H1 (cell line): ENCODE measurements around the gene MMP8.

ENCODE experiments used
- SP1 ChIP-seq: IDR thresholded peaks from 2 replicates; pipeline ENCODE4 v1.6.1; 2011; ENCODE audit warnings: low read depth, low read length
- TF ChIP-seq, protein P1 (sequence below), 3 experiments: IDR thresholded peaks; 1 replicate in 2 of 3; 2 replicates in 1 of 3; pipeline versions ENCODE4 v1.5.1 to v1.6.1; 2011; ENCODE audit warnings: low read length in 3 of 3, mild to moderate bottlenecking in 3 of 3, inconsistent platforms in 2 of 3, low read depth in 1 of 3, moderate library complexity in 1 of 3; ENCODE audit not compliant: insufficient read depth in 1 of 3; ENCODE audit errors: control extremely low read depth in 1 of 3

DNA sequence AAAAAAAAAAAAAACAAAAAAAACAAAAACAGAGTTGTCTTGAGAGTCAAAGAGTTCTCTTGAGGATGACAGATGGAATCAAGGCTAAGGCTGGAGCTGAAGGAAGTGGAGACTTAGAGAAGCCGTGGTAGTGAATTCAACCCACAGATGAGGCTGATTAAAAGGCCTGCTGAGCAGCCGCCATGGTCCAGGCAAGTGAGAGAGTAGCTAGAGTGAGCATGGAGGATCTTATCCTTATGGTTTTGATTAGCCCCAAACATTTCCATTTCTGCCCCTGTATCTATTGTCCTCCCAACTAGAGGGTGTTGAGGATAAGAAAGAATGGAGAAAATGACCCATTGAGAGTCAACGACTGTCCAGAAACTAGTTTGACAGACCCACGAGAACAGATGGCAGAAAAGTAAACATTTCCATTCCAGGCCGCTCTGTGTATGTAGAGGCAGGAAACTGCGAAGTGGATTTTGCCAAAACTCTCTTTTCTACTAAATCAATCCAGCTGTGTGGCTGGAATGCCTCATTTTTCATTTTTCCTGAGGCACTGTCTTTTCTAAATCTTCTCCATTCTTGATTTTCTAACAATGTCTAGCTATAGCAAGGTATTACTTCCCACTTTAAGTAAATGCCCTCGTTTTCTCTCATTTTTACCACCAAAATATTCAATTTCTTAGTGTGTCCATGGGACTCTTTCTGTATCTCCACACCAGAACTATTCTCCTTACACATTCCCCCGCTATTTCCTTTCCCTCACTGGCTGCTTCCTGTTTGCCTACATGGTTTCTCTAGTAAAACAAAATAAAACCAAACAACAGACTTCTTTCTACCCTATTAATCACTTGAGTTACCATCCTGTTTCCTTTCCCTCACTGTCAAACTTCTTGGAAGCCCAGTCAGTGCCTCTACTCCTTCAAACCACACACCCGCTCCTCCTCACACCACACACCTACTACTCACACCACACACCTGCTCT lies 5.4 kb upstream of the MMP8 start:
- TF ChIP-seq, protein P1, sequence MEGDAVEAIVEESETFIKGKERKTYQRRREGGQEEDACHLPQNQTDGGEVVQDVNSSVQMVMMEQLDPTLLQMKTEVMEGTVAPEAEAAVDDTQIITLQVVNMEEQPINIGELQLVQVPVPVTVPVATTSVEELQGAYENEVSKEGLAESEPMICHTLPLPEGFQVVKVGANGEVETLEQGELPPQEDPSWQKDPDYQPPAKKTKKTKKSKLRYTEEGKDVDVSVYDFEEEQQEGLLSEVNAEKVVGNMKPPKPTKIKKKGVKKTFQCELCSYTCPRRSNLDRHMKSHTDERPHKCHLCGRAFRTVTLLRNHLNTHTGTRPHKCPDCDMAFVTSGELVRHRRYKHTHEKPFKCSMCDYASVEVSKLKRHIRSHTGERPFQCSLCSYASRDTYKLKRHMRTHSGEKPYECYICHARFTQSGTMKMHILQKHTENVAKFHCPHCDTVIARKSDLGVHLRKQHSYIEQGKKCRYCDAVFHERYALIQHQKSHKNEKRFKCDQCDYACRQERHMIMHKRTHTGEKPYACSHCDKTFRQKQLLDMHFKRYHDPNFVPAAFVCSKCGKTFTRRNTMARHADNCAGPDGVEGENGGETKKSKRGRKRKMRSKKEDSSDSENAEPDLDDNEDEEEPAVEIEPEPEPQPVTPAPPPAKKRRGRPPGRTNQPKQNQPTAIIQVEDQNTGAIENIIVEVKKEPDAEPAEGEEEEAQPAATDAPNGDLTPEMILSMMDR (IDR thresholded peaks at IDR 0.05; ENCODE audit: control extremely low read depth in 1 of 3, insufficient read depth in 1 of 3, low read depth in 1 of 3, low read length in 3 of 3): no peak
- no peak for TF ChIP-seq SP1
